Testis (tissue), 3 donors: Measurements from ENCODE around the gene IL32. TPM values are rescaled to one million over a fixed set of nuclear protein-coding genes. Genes with fewer than 3 reads are reported as not detected.

Experiments used
- DNase-seq: peaks from one replicate; pipeline ENCODE4 v3.0.0-alpha.2; 2019
- H3K27ac ChIP-seq, 2 donors: fragments of 200-600 bp; sonication (generic); one replicate each; pipeline ENCODE4 v1.5.1; 2019
- H3K27me3 ChIP-seq: fragments of 200-600 bp; sonication (generic); one replicate; pipeline ENCODE4 v1.5.1; 2019
- H3K36me3 ChIP-seq: fragments of 200-600 bp; sonication (generic); one replicate; pipeline ENCODE4 v1.5.1; 2017; ENCODE audit warnings: low read depth; ENCODE audit errors: missing control alignments
- H3K4me1 ChIP-seq: fragments of 200-600 bp; sonication (generic); one replicate; pipeline ENCODE4 v1.5.1; 2019
- H3K4me3 ChIP-seq, 2 donors: fragments of 200-600 bp; sonication (generic); one replicate each; pipeline ENCODE4 v1.5.1; 2017 to 2019
- H3K9me3 ChIP-seq: fragments of 200-600 bp; sonication (generic); one replicate; pipeline ENCODE4 v1.5.1; 2017
- POLR2A ChIP-seq: fragments of 450-650 bp; IDR thresholded peaks from one replicate; pipeline ENCODE4 v1.6.1; 2017; ENCODE audit warnings: antibody characterized with exemption, mild to moderate bottlenecking, moderate library complexity
- WGBS, 2 donors: methylation state at CpG; one replicate each; pipeline ENCODE4 v1.1.5; 2018; 5-methylcytosine and 5-hydroxymethylcytosine counted together
- intact Hi-C: fragments of 100-400 bp; cut with DNase I; formaldehyde crosslinking; loops from one replicate; pipeline ENCODE4 v1.15.1; 2023; ENCODE audit warnings: low total_unique reads
- polyA plus RNA-seq: library from polyadenylated mRNA; stranded (reverse); fragments of 350-450 nt; fragmentation: Illumina TruSeq; extraction: RNeasy Lipid Tissue Mini Kit (QIAGEN cat#74804); gene quantifications from one replicate; pipeline ENCODE4 v1.2.3, GENCODE V29; 2014; ENCODE audit warnings: low read depth, low replicate concordance; ENCODE audit not compliant: insufficient read depth
- total RNA-seq, 2 donors: library from RNA; depleted of rRNA; stranded (reverse); fragments of >200 nt; gene quantifications; one replicate each; pipeline ENCODE4 v1.2.3, GENCODE V29; 2016
- TF ChIP-seq, protein P1 (sequence below), 3 experiments: fragments of 450-650 bp in 2 of 3; fragments of 200-600 bp in 1 of 3; sonication (generic) in 1 of 3; IDR thresholded peaks; one replicate each; pipeline ENCODE4 v1.5.1; 2016 to 2019; ENCODE audit warnings: antibody characterized with exemption in 3 of 3, mild to moderate bottlenecking in 2 of 3, moderate library complexity in 1 of 3

The IL32 gene
- total and polyA plus RNA-seq, 3 donors from 2014 or later, result 27.1 to 62.2 (median 33.0) TPM

DNA sequence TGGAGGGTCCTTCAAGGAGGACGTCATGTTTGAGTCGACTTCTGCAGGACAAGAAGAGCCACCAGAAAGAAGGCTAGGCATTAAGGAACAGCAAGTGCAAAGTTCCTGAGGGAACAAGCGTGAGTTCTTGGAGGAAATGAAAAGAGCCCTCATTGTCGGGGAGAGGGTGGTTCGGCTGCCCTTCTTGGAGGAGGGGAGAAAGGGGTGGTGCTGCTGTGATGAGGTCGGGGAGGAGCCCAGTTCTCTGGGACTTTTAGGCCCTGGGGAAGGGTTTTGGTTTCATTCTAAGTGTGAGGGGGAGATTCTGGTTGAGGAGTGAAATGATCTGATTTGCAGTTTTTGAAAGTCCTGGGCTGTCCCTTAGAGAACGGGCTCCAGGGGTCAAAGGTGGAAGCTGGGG lies 32.8 kb upstream of the IL32 start:
- Histone ChIP-seq H3K36me3 (no peaks in the 10 kb centered on the region), H3K9me3 (no peaks in the 10 kb centered on the region), H3K27me3 (no peaks in the 10 kb centered on the region), H3K27ac (peak overlapping the region in 1 of 2 donors; percentile 16), H3K4me3 (no peak overlapping the region), H3K4me1 (no peaks in the 10 kb centered on the region)
- TF ChIP-seq, protein P1, sequence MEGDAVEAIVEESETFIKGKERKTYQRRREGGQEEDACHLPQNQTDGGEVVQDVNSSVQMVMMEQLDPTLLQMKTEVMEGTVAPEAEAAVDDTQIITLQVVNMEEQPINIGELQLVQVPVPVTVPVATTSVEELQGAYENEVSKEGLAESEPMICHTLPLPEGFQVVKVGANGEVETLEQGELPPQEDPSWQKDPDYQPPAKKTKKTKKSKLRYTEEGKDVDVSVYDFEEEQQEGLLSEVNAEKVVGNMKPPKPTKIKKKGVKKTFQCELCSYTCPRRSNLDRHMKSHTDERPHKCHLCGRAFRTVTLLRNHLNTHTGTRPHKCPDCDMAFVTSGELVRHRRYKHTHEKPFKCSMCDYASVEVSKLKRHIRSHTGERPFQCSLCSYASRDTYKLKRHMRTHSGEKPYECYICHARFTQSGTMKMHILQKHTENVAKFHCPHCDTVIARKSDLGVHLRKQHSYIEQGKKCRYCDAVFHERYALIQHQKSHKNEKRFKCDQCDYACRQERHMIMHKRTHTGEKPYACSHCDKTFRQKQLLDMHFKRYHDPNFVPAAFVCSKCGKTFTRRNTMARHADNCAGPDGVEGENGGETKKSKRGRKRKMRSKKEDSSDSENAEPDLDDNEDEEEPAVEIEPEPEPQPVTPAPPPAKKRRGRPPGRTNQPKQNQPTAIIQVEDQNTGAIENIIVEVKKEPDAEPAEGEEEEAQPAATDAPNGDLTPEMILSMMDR (IDR thresholded peaks at IDR 0.05), result no peak
- no peak for TF ChIP-seq POLR2A
- WGBS, 2 donors, result 33 to 42% methylated on average over 7 of the region's 7 CpGs
- DNase-seq, result no peak
- intact Hi-C loops, result no loop called here

DNA sequence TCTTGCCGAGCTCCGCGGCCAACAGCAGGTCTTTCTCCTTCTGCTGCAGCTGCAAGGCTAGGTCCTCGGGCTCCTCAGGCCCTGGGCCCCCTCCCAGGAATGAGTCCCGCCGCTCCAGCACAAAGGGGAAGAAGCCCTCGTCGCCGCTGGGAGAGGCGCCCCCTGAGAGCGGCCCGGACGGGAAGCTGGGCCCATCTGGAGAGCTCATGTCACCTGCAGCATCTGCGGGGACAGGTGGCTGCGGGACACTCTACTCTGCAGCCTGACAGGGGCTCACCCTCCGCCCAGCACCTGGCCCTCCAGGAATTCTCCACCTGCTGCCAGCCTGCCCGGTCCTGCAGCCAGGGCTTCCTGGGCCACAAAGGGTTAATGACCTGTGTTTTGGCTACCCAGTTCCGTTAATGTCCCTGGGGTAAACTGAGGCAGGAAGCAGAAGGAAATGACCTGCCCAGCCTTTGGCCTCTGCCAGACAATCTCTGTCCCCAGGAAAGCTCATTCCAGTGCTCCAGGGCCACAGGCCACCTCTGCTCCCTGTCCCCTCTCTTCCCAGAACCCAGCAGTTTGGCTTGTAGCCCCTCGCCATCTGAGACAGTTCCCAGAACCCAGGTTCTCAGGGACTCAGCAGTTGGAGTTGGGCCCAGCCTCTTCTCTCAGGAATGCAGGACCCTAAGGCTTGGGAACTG lies 30.0 kb upstream of the IL32 start:
- TF ChIP-seq, protein P1 (IDR thresholded peaks at IDR 0.05), result no peak
- no peak for TF ChIP-seq POLR2A
- no peaks in the 10 kb centered on the region for H3K9me3 ChIP-seq
- H3K27me3 ChIP-seq, result no peaks in the 10 kb centered on the region
- H3K36me3 ChIP-seq, result no peaks in the 10 kb centered on the region
- no peak overlapping the region for H3K4me3 ChIP-seq
- 38 to 55% methylated on average over 6 to 19 of the region's 19 CpGs for WGBS, 2 donors
- intact Hi-C loops, result no loop called here
- H3K4me1 ChIP-seq, result no peaks in the 10 kb centered on the region
- no peak for DNase-seq
- no peak overlapping the region for H3K27ac ChIP-seq

DNA sequence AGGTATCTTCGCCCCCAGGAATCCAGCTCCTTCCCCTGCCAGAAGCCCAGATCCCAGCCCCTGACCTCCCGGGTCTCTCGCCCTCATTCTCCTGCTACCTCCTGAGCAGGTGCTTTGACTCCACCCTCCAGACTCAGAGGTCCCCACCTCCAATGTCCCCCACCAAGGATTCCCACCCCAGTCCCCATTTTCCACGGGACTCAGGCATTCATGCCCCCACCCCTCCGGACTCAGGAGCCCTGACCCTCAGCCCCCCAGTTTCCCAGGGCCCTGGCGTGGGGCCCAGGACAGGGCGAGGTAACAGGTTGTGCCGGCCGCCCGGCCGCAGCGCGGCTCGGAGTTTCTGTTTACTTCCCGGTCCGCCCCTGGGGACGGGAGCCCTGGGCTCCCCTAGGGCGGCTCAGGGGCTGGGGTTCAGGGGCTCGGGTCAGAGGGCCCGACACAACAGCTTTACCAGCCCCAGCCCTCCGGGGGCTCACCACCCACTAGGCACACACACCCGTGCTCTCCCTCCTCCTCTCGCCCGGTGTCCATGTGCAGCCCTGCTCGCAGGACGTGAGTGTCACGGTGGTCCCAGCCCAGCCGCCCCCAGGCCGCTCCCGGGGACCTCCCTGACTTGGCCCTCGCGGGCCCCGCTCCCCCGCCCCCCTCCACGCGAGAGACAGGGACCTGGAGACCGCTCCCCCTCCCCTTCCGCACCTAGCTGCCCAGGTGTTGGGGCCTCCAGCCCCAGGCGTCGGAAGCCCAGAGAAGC lies 29.3 kb upstream of the IL32 start:
- 5 to 6% methylated on average over 7 to 25 of the region's 40 CpGs for WGBS, 2 donors
- Histone ChIP-seq H3K36me3 (no peaks in the 10 kb centered on the region), H3K4me1 (no peaks in the 10 kb centered on the region), H3K27me3 (no peaks in the 10 kb centered on the region), H3K4me3 (peak overlapping the region in 1 of 2 donors; percentile 17), H3K9me3 (no peaks in the 10 kb centered on the region), H3K27ac (no peak overlapping the region)
- TF ChIP-seq, protein P1 (IDR thresholded peaks at IDR 0.05), result no peak
- TF ChIP-seq POLR2A, result no peak
- DNase-seq, result no peak
- intact Hi-C loops, result no loop called here

DNA sequence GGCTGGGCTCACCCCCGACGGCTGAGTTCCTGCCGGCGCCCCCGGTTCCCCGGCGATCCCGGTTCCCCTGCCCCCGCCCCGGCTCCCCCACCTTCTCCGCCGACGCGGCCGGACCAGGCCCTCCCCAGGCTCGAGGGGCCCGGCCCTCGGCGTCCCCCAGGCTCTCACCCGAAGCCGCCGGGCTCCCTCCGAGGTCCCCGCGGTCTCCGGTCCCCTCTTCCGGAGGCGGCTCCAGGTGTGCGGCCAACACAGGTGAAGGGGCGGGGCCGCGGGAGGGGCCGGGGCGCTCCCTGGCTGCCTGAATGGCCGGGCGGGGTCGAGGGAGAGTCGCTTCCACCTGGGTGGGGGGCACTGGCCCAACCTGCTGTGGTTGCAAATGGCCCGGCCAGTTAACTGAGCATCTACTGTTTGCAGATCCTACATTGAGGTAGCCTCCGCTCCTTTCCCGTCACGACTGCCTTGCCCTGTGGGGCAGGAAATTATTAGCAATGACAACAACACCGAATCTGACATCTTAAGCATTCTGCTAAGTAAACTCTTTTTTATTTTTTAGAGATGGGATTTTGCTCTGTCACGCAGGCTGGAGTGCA lies 28.6 kb upstream of the IL32 start, which contains the start of gene BICDL2:
Gene BICDL2, minus strand, starts transcription at position 219 of the 590 bp plus-strand sequence. CDS start 1,448 bp downstream, outside the sequence.
- Histone ChIP-seq H3K4me1 (no peaks in the 10 kb centered on the region), H3K9me3 (no peaks in the 10 kb centered on the region), H3K27ac (no peak within 1 kb of the TSS), H3K36me3 (no peaks in the 10 kb centered on the region), H3K4me3 (peak within 1 kb of the TSS in 1 of 2 donors; percentile 17), H3K27me3 (no peaks in the 10 kb centered on the region)
- DNase-seq, result no peak
- WGBS, 2 donors, result 8 to 28% methylated on average over 10 to 29 of the region's 44 CpGs
- intact Hi-C loops, result no loop called here
- TF ChIP-seq, protein P1 (IDR thresholded peaks at IDR 0.05), result no peak
- TF ChIP-seq POLR2A, result no peak
